ENCODE data around the gene SCAPER.

Gene SCAPER

GRCh38 chr15:76932135-76932966, 27.2 kb upstream of the SCAPER start:
- H2BK12ac ChIP-seq (ENCODE audit: low read length): peak overlapping the region; percentile 66
- peak overlapping the region; percentile 92 to 99 for H3K4me3 ChIP-seq (ENCODE audit: low read length in 2 of 2)
- no peak overlapping the region for H3K14ac ChIP-seq (ENCODE audit: low read length)
- peak overlapping the region; percentile 94 for H2BK5ac ChIP-seq (ENCODE audit: low read length)
- peak overlapping the region; percentile 66 for H3K4ac ChIP-seq (ENCODE audit: low read length)
- peaks cover 10 to 50% of the 10 kb centered on the region in 2 donors for H3K36me3 ChIP-seq (replicated peaks in 1 of 2; ENCODE audit: control insufficient read depth in 2 of 2, insufficient read depth in 2 of 2, low read length in 2 of 2)
- no peaks in the 10 kb centered on the region for H3K9me3 ChIP-seq (replicated peaks in 1 of 2; ENCODE audit: control insufficient read depth in 2 of 2, insufficient read depth in 1 of 2, low read depth in 1 of 2, low read length in 2 of 2)
- H3K79me1 ChIP-seq (ENCODE audit: low read depth, low read length): no peaks in the 10 kb centered on the region
- H3K27ac ChIP-seq (replicated peaks; ENCODE audit: low read length): peak overlapping the region; percentile 91
- H3K9ac ChIP-seq (ENCODE audit: low read depth, low read length, poor library complexity): peak overlapping the region; percentile 98
- no peak overlapping the region for H4K91ac ChIP-seq (ENCODE audit: low read depth, low read length, poor library complexity)
- peak overlapping the region; percentile 96 for H3K23ac ChIP-seq (ENCODE audit: low read depth, low read length, poor library complexity)
- peaks cover 0 to 3% (median 0%) of the 10 kb centered on the region in 3 experiments for H3K27me3 ChIP-seq (ENCODE audit: control insufficient read depth in 3 of 3, insufficient read depth in 3 of 3, low read depth in 1 of 3, low read length in 3 of 3)
- no CpG with 5 or more reads among the region's 14 CpGs for WGBS, 2 donors (ENCODE audit: extremely low coverage in 2 of 2, insufficient read length in 2 of 2, insufficient replicate concordance in 1 of 2)
- no peak for DNase-seq (ENCODE audit: low spot score)
- peak overlapping the region; percentile 12 for H2BK15ac ChIP-seq (ENCODE audit: low read length)
- peak overlapping the region; percentile 49 for H2BK120ac ChIP-seq (ENCODE audit: low read depth, low read length)
- peak overlapping the region; percentile 83 for H2AFZ ChIP-seq (ENCODE audit: low read length)
- peak overlapping the region; percentile 34 for H2AK5ac ChIP-seq (ENCODE audit: low read depth, low read length)
- peak overlapping the region; percentile 65 for H3K4me2 ChIP-seq (ENCODE audit: insufficient read depth, low read length, poor library complexity, severe bottlenecking)
- H4K8ac ChIP-seq (ENCODE audit: low read depth, low read length): no peak overlapping the region
- H3K4me1 ChIP-seq (ENCODE audit: control insufficient read depth in 2 of 2, insufficient read depth in 1 of 2, low read depth in 1 of 2, low read length in 2 of 2): peaks cover 2 to 25% of the 10 kb centered on the region in 2 donors
- peak overlapping the region; percentile 98 for H3K18ac ChIP-seq (ENCODE audit: low read length)

- H3K4me2 ChIP-seq (ENCODE audit: insufficient read depth, low read length, poor library complexity, severe bottlenecking): peak within 1 kb of the TSS; percentile 65
- H3K4ac ChIP-seq (ENCODE audit: low read length): peak within 1 kb of the TSS; percentile 66
- no CpG with 5 or more reads among the region's 96 CpGs for WGBS, 2 donors (ENCODE audit: extremely low coverage in 2 of 2, insufficient read length in 2 of 2, insufficient replicate concordance in 1 of 2)
Observed at GRCh38 chr15:76931397-76932134, 26.4 kb upstream of the SCAPER start, which contains the start of gene RCN2. Gene RCN2, plus strand, starts transcription at chr15:76931749. Its CDS starts 93 bp downstream, at chr15:76931842.

GRCh38 chr15:76930831-76931396, 25.8 kb upstream of the SCAPER start:
- H3K14ac ChIP-seq (ENCODE audit: low read length): no peak overlapping the region
- WGBS, 2 donors (ENCODE audit: extremely low coverage in 2 of 2, insufficient read length in 2 of 2, insufficient replicate concordance in 1 of 2): no CpG with 5 or more reads among the region's 7 CpGs
- peaks cover 0 to 5% (median 0%) of the 10 kb centered on the region in 3 experiments for H3K27me3 ChIP-seq (ENCODE audit: control insufficient read depth in 3 of 3, insufficient read depth in 3 of 3, low read depth in 1 of 3, low read length in 3 of 3)
- H3K4me2 ChIP-seq (ENCODE audit: insufficient read depth, low read length, poor library complexity, severe bottlenecking): peak overlapping the region; percentile 64
- peak overlapping the region; percentile 74 for H3K9ac ChIP-seq (ENCODE audit: low read depth, low read length, poor library complexity)
- H3K4me3 ChIP-seq (ENCODE audit: low read length in 2 of 2): peak overlapping the region; percentile 49 to 92
- H2BK15ac ChIP-seq (ENCODE audit: low read length): no peak overlapping the region
- H3K4ac ChIP-seq (ENCODE audit: low read length): no peak overlapping the region
- no peak overlapping the region for H2BK120ac ChIP-seq (ENCODE audit: low read depth, low read length)
- H3K79me1 ChIP-seq (ENCODE audit: low read depth, low read length): no peaks in the 10 kb centered on the region
- H2BK12ac ChIP-seq (ENCODE audit: low read length): no peak overlapping the region
- H3K18ac ChIP-seq (ENCODE audit: low read length): peak overlapping the region; percentile 84
- no peak overlapping the region for H4K91ac ChIP-seq (ENCODE audit: low read depth, low read length, poor library complexity)
- no peak overlapping the region for H2BK5ac ChIP-seq (ENCODE audit: low read length)
- peak overlapping the region; percentile 96 for H3K23ac ChIP-seq (ENCODE audit: low read depth, low read length, poor library complexity)
- H3K36me3 ChIP-seq (replicated peaks in 1 of 2; ENCODE audit: control insufficient read depth in 2 of 2, insufficient read depth in 2 of 2, low read length in 2 of 2): peaks cover 4 to 35% of the 10 kb centered on the region in 2 donors
- peak overlapping the region; percentile 83 for H2AFZ ChIP-seq (ENCODE audit: low read length)
- DNase-seq (ENCODE audit: low spot score): peak; percentile 21
- H2AK5ac ChIP-seq (ENCODE audit: low read depth, low read length): no peak overlapping the region
- H3K4me1 ChIP-seq (ENCODE audit: control insufficient read depth in 2 of 2, insufficient read depth in 1 of 2, low read depth in 1 of 2, low read length in 2 of 2): peaks cover 2 to 24% of the 10 kb centered on the region in 2 donors
- H3K9me3 ChIP-seq (replicated peaks in 1 of 2; ENCODE audit: control insufficient read depth in 2 of 2, insufficient read depth in 1 of 2, low read depth in 1 of 2, low read length in 2 of 2): no peaks in the 10 kb centered on the region
- peak overlapping the region; percentile 73 for H3K27ac ChIP-seq (replicated peaks; ENCODE audit: low read length)
- H4K8ac ChIP-seq (ENCODE audit: low read depth, low read length): no peak overlapping the region

More at GRCh38 chr15:76931397-76932134, 26.4 kb upstream of the SCAPER start, which contains the start of gene RCN2:
- Histone ChIP-seq H3K9ac (ENCODE audit: low read depth, low read length, poor library complexity) (peak within 1 kb of the TSS; percentile 98), H3K36me3 (replicated peaks in 1 of 2; ENCODE audit: control insufficient read depth in 2 of 2, insufficient read depth in 2 of 2, low read length in 2 of 2) (peaks cover 8 to 42% of the 10 kb centered on the region in 2 donors), H3K4me1 (ENCODE audit: control insufficient read depth in 2 of 2, insufficient read depth in 1 of 2, low read depth in 1 of 2, low read length in 2 of 2) (peaks cover 2 to 25% of the 10 kb centered on the region in 2 donors), H2BK120ac (ENCODE audit: low read depth, low read length) (peak within 1 kb of the TSS; percentile 49), H2BK15ac (ENCODE audit: low read length) (peak within 1 kb of the TSS; percentile 12), H3K18ac (ENCODE audit: low read length) (peak within 1 kb of the TSS; percentile 98), H2AFZ (ENCODE audit: low read length) (peak within 1 kb of the TSS; percentile 83), H2BK5ac (ENCODE audit: low read length) (peak within 1 kb of the TSS; percentile 94), H3K14ac (ENCODE audit: low read length) (peak within 1 kb of the TSS; percentile 95), H3K9me3 (replicated peaks in 1 of 2; ENCODE audit: control insufficient read depth in 2 of 2, insufficient read depth in 1 of 2, low read depth in 1 of 2, low read length in 2 of 2) (no peaks in the 10 kb centered on the region), H3K23ac (ENCODE audit: low read depth, low read length, poor library complexity) (peak within 1 kb of the TSS; percentile 96), H3K27me3 (ENCODE audit: control insufficient read depth in 3 of 3, insufficient read depth in 3 of 3, low read depth in 1 of 3, low read length in 3 of 3) (peaks cover 0 to 3% (median 0%) of the 10 kb centered on the region in 3 experiments), H3K4me3 (ENCODE audit: low read length in 2 of 2) (peak within 1 kb of the TSS; percentile 92 to 99), H2BK12ac (ENCODE audit: low read length) (peak within 1 kb of the TSS; percentile 66), H4K8ac (ENCODE audit: low read depth, low read length) (no peak within 1 kb of the TSS), H3K27ac (replicated peaks; ENCODE audit: low read length) (peak within 1 kb of the TSS; percentile 91), H3K79me1 (ENCODE audit: low read depth, low read length) (no peaks in the 10 kb centered on the region), H4K91ac (ENCODE audit: low read depth, low read length, poor library complexity) (no peak within 1 kb of the TSS), H2AK5ac (ENCODE audit: low read depth, low read length) (peak within 1 kb of the TSS; percentile 34)
- DNase-seq (ENCODE audit: low spot score): peak; percentile 92

Measured in neuronal stem cell (in vitro differentiated cells).